Endothelial cell of umbilical vein (primary cell): ENCODE results near the gene CGB3. TPM values are rescaled to one million over a fixed set of nuclear protein-coding genes. Genes with fewer than 3 reads are reported as not detected.

Experiments used
- BruUV-seq: library from RNA; stranded (reverse); fragments of 400-500 nt; replicated peaks from 2 replicates; lab custom pipeline; 2021; lab: Mats Ljungman, UMichigan
- CTCF ChIA-PET: fragments of 300-600, 350-600 bp; sonication (Branson Sonifier 250); formaldehyde crosslinking; loops from one replicate; lab custom pipeline; 2021; ENCODE audit warnings: antibody characterized with exemption, inconsistent platforms; lab: Charles Lee
- POLR2A ChIA-PET: fragments of 300-600, 350-600 bp; sonication (Branson Sonifier 250); formaldehyde crosslinking; loops from one replicate; lab custom pipeline; 2021; ENCODE audit warnings: antibody characterized with exemption, inconsistent platforms; lab: Charles Lee
- DNase-seq: peaks from one replicate; pipeline ENCODE4 v3.0.0-alpha.2; 2011; ENCODE audit warnings: low read depth, low spot score
- FAIRE-seq: peaks from 2 replicates; lab custom pipeline; 2011; peaks lifted over from hg19 to GRCh38; lab: Jason Lieb, UNC
- H2AFZ ChIP-seq: 2 replicates; pipeline ENCODE4 v1.6.0; 2012; ENCODE audit warnings: low read depth, low read length, control low read depth, inconsistent platforms
- H3K27ac ChIP-seq: 2 replicates; pipeline ENCODE4 v1.5.1; 2011; ENCODE audit warnings: low read depth, mild to moderate bottlenecking, control low read depth, low read length, moderate library complexity; ENCODE audit not compliant: insufficient read depth
- H3K27me3 ChIP-seq, 2 experiments: 2 replicates each; pipeline versions ENCODE4 v1.6.0 to v1.6.1; 2011; ENCODE audit warnings: low read length in 2 of 2, mixed read lengths in 1 of 2; ENCODE audit not compliant: control insufficient read depth in 2 of 2, insufficient read depth in 2 of 2
- H3K36me3 ChIP-seq, 2 experiments: 2 replicates in 1 of 2; 3 replicates in 1 of 2; pipeline ENCODE4 v1.5.1; 2011; ENCODE audit warnings: low read length in 2 of 2, mild to moderate bottlenecking in 1 of 2, moderate library complexity in 1 of 2; ENCODE audit not compliant: control insufficient read depth in 2 of 2, insufficient read depth in 2 of 2; ENCODE audit errors: extremely low read depth in 1 of 2
- H3K4me1 ChIP-seq: 3 replicates; pipeline ENCODE4 v1.5.1; 2011; ENCODE audit warnings: mild to moderate bottlenecking, low read length; ENCODE audit not compliant: control insufficient read depth, insufficient read depth; ENCODE audit errors: extremely low read depth
- H3K4me2 ChIP-seq: 2 replicates; pipeline ENCODE4 v1.6.1; 2011; ENCODE audit warnings: low read length, control low read depth, mixed read lengths; ENCODE audit not compliant: insufficient read depth
- H3K4me3 ChIP-seq, 3 experiments: fragments of 200-600 bp in 1 of 3; sonication (generic), shearing (Covaris generic) in 1 of 3; replicated peaks in 1 of 3; 2 replicates each; pipeline ENCODE4 v1.5.1; 2011 to 2016; ENCODE audit warnings: control low read depth in 3 of 3, low read length in 3 of 3, mild to moderate bottlenecking in 2 of 3, inconsistent platforms in 1 of 3, low read depth in 1 of 3, moderate library complexity in 1 of 3; ENCODE audit not compliant: insufficient read depth in 1 of 3
- H3K79me2 ChIP-seq: 2 replicates; pipeline ENCODE4 v1.6.0; 2012; ENCODE audit warnings: low read length, inconsistent platforms; ENCODE audit not compliant: control insufficient read depth, insufficient read depth
- H3K9ac ChIP-seq: replicated peaks from 2 replicates; pipeline ENCODE3; 2011; ENCODE audit warnings: low read length, control low read depth; ENCODE audit not compliant: insufficient read depth; ENCODE audit errors: extremely low read depth
- H3K9me1 ChIP-seq: replicated peaks from 3 replicates; pipeline ENCODE4 v1.6.0; 2011; ENCODE audit warnings: mild to moderate bottlenecking, low read length; ENCODE audit not compliant: control insufficient read depth, insufficient read depth; ENCODE audit errors: extremely low read depth
- H3K9me3 ChIP-seq: replicated peaks from 2 replicates; pipeline ENCODE4 v1.5.1; 2012; ENCODE audit warnings: low read length, inconsistent platforms; ENCODE audit not compliant: control insufficient read depth, insufficient read depth
- H4K20me1 ChIP-seq: replicated peaks from 2 replicates; pipeline ENCODE3; 2011; ENCODE audit warnings: mild to moderate bottlenecking, low read length; ENCODE audit not compliant: control insufficient read depth, insufficient read depth; ENCODE audit errors: extremely low read depth
- EZH2 ChIP-seq: IDR thresholded peaks from 2 replicates; pipeline ENCODE4 v1.6.1; 2012; ENCODE audit warnings: borderline replicate concordance, low read depth, mild to moderate bottlenecking, moderate library complexity, low read length, inconsistent platforms; ENCODE audit not compliant: severe bottlenecking
- FOS ChIP-seq: IDR thresholded peaks from 2 replicates; pipeline ENCODE4 v1.6.1; 2011; ENCODE audit warnings: mild to moderate bottlenecking, low read length, moderate library complexity, borderline replicate concordance; ENCODE audit not compliant: insufficient read depth
- GATA2 ChIP-seq: IDR thresholded peaks from 2 replicates; pipeline ENCODE4 v1.7.0; 2011; ENCODE audit warnings: low read depth, mild to moderate bottlenecking, moderate library complexity, mixed read lengths, low read length; ENCODE audit not compliant: insufficient read length, insufficient read depth
- JUN ChIP-seq: IDR thresholded peaks from 2 replicates; pipeline ENCODE4 v1.6.1; 2011; ENCODE audit warnings: borderline replicate concordance, low read depth; ENCODE audit not compliant: insufficient read length, insufficient read depth
- MYC ChIP-seq: IDR thresholded peaks from one replicate; pipeline ENCODE4 v1.6.1; 2011; ENCODE audit warnings: mild to moderate bottlenecking, low read depth, low read length
- POLR2A ChIP-seq: IDR thresholded peaks from 2 replicates; pipeline ENCODE4 v1.6.1; 2012; ENCODE audit warnings: low read depth, mild to moderate bottlenecking, control low read depth, low read length
- POLR2AphosphoS5 ChIP-seq: IDR thresholded peaks from 2 replicates; pipeline ENCODE4 v1.6.1; 2012; ENCODE audit warnings: low read depth, mild to moderate bottlenecking, control low read depth, low read length, moderate library complexity; ENCODE audit not compliant: insufficient read depth
- dilution Hi-C: fragments of 300-500 bp; cut with MboI; formaldehyde crosslinking; loops from one replicate; pipeline ENCODE4 v1.15.0; 2019; ENCODE audit warnings: low sequenced_read_pairs; ENCODE audit not compliant: extremely low pct_ligation_motif_present
- intact Hi-C: fragments of 100-400 bp; cut with micrococcal nuclease; formaldehyde crosslinking; loops from one replicate; pipeline ENCODE4 v1.10.0; 2022
- polyA plus RNA-seq, 4 experiments: library from polyadenylated mRNA; depleted of rRNA in 3 of 4; stranded (reverse) in 3 of 4; unstranded in 1 of 4; fragments of >200 nt; gene quantifications; 2 replicates each; pipeline versions ENCODE4 v1.2.1 to v1.2.3, GENCODE V29; 2011 to 2012; ENCODE audit warnings: missing spikeins in 1 of 4
- total RNA-seq: library from RNA; stranded (reverse); gene quantifications from 2 replicates; pipeline ENCODE4 v1.2.3, GENCODE V29; 2021
- TF ChIP-seq, protein P1 (sequence below): IDR thresholded peaks from 2 replicates; pipeline ENCODE4 v1.6.1; 2011; ENCODE audit not compliant: insufficient read depth, insufficient read length
- TF ChIP-seq, protein P2 (sequence below), 2 donors: IDR thresholded peaks; 1 replicate in 1 of 2; 2 replicates in 1 of 2; pipeline ENCODE4 v1.5.1; 2011; ENCODE audit warnings: low read length in 2 of 2, mild to moderate bottlenecking in 2 of 2, moderate library complexity in 2 of 2, control low read depth in 1 of 2, inconsistent platforms in 1 of 2, low read depth in 1 of 2; ENCODE audit not compliant: insufficient read depth in 1 of 2; ENCODE audit errors: extremely low read depth in 1 of 2

The CGB3 gene
- total and polyA plus RNA-seq, 2 donors (not counting 3 experiments of a cell fraction or from before 2014, with no cell fraction given) = not detected

DNA sequence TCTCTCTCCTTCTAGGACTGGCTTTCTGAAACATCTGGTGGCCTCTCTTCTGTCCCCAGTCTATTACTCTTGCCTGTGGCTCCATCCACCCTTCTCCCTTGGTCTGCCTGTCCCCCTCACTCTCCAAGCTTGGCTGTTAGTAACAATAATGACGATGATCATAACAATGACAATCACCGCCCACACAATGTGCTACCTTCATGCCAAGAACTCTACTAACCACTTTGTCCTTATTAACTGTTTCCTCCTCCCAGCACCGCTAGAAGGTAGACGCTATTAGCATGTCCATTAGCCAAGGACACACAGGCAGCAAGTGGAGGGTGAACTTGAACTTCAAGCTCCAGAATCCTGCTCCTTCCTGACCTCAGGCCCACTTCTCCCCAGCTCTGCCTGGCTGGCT is 33.7 kb downstream of the CGB3 start:
- Histone ChIP-seq H3K79me2 (peaks cover 41% of the 10 kb centered on the region), H4K20me1 (no peaks in the 10 kb centered on the region), H3K4me3 (no peak overlapping the region), H2AFZ (no peak overlapping the region), H3K9me1 (no peaks in the 10 kb centered on the region), H3K27me3 (no peaks in the 10 kb centered on the region), H3K36me3 (peaks cover 0 to 9% of the 10 kb centered on the region in 2 experiments), H3K9me3 (no peaks in the 10 kb centered on the region), H3K27ac (no peak overlapping the region), H3K4me2 (no peak overlapping the region), H3K4me1 (peaks cover 14% of the 10 kb centered on the region), H3K9ac (no peak overlapping the region)
- dilution Hi-C loops = no loop called here
- POLR2A ChIA-PET = no interaction called here
- FAIRE-seq (no peak), DNase-seq (no peak)
- CTCF ChIA-PET = no interaction called here
- no TSS peak for BruUV-seq
- intact Hi-C loops = loop anchor here (10.0 kb wide), 2 partner anchors 164 to 356 kb away; partner anchors contain the start of genes DBP, HRC and TRPM4
- TF ChIP-seq POLR2AphosphoS5 = no peak
- no peak for TF ChIP-seq MYC
- TF ChIP-seq, protein P1, sequence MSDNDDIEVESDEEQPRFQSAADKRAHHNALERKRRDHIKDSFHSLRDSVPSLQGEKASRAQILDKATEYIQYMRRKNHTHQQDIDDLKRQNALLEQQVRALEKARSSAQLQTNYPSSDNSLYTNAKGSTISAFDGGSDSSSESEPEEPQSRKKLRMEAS = no peak
- no peak for TF ChIP-seq FOS
- TF ChIP-seq JUN = no peak

DNA sequence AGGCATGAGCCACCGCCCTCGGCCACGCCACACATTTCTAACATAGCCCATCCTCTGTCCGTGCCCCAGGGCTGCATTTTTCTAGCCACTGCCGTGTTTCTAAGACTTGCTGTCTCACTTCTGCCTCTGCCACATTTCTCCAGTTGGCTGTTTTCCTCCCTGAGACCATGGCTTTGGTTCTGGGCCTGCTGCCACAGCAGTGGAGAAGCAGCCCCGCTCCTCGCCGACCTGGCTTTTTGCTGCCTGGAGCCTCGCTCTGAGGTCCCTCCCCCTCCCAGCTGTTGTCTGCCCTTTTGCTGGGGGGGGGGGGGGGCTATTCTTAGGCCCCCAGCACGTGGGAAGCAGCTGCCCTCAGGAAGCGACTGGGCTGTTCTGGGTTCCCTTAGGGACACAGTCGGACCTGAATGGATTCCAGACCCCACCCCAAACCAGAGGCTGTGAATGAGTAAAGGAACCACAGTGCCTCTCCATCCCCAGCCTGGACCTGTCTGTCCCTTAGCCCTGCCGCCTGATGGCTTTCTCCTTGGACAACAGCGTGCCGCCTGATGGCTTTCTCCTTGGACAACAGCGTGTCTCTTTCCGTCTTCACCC is 34.3 kb downstream of the CGB3 start:
- no peak for TF ChIP-seq POLR2A
- TF ChIP-seq, protein P1 = no peak
- no peak for TF ChIP-seq EZH2
- no peak for TF ChIP-seq POLR2AphosphoS5
- no peak for TF ChIP-seq FOS
- TF ChIP-seq, protein P2, sequence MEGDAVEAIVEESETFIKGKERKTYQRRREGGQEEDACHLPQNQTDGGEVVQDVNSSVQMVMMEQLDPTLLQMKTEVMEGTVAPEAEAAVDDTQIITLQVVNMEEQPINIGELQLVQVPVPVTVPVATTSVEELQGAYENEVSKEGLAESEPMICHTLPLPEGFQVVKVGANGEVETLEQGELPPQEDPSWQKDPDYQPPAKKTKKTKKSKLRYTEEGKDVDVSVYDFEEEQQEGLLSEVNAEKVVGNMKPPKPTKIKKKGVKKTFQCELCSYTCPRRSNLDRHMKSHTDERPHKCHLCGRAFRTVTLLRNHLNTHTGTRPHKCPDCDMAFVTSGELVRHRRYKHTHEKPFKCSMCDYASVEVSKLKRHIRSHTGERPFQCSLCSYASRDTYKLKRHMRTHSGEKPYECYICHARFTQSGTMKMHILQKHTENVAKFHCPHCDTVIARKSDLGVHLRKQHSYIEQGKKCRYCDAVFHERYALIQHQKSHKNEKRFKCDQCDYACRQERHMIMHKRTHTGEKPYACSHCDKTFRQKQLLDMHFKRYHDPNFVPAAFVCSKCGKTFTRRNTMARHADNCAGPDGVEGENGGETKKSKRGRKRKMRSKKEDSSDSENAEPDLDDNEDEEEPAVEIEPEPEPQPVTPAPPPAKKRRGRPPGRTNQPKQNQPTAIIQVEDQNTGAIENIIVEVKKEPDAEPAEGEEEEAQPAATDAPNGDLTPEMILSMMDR (IDR thresholded peaks at IDR 0.05; ENCODE audit: extremely low read depth in 1 of 2, insufficient read depth in 1 of 2, low read depth in 1 of 2, low read length in 2 of 2) = no peak
- no peak for TF ChIP-seq MYC
- TF ChIP-seq GATA2 = no peak
- TF ChIP-seq JUN = no peak
- Histone ChIP-seq H3K9me3 (no peaks in the 10 kb centered on the region), H3K27ac (no peak overlapping the region), H4K20me1 (no peaks in the 10 kb centered on the region), H3K27me3 (no peaks in the 10 kb centered on the region), H3K79me2 (peaks cover 35% of the 10 kb centered on the region), H3K4me3 (no peak overlapping the region), H3K36me3 (peaks cover 0 to 9% of the 10 kb centered on the region in 2 experiments), H3K9ac (no peak overlapping the region), H3K9me1 (no peaks in the 10 kb centered on the region), H2AFZ (no peak overlapping the region), H3K4me2 (no peak overlapping the region), H3K4me1 (peaks cover 14% of the 10 kb centered on the region)
- dilution Hi-C loops = no loop called here
- intact Hi-C loops = loop anchor here (10.0 kb wide), 2 partner anchors 165 to 355 kb away; partner anchors contain the start of genes DBP, HRC and TRPM4
- FAIRE-seq (no peak), DNase-seq (no peak)
- CTCF ChIA-PET = no interaction called here
- POLR2A ChIA-PET = no interaction called here
- BruUV-seq = no TSS peak
